Lower leg skin (tissue), 4 donors: Measurements from ENCODE around the gene MYB. TPM values are rescaled to one million over a fixed set of nuclear protein-coding genes. Genes with fewer than 3 reads are reported as not detected.

Source experiments
- DNase-seq, 2 donors: peaks; one replicate each; pipeline ENCODE4 v3.0.0-alpha.2; 2019; ENCODE audit warnings: low spot score in 2 of 2
- H3K4me3 ChIP-seq: fragments of 200-600 bp; sonication (generic); 2 replicates; pipeline ENCODE4 v1.5.1; 2017; ENCODE audit warnings: mild to moderate bottlenecking, low read depth; ENCODE audit not compliant: poor library complexity, severe bottlenecking
- CTCF ChIP-seq, 3 donors: fragments of 450-650 bp; IDR thresholded peaks; one replicate each; pipeline ENCODE4 v1.5.1; 2016; ENCODE audit warnings: antibody characterized with exemption in 3 of 3, mild to moderate bottlenecking in 3 of 3, moderate library complexity in 2 of 3
- POLR2A ChIP-seq, 2 donors: fragments of 450-650 bp; IDR thresholded peaks; one replicate each; pipeline ENCODE4 v1.6.1; 2016 to 2017; ENCODE audit warnings: antibody characterized with exemption in 2 of 2, mild to moderate bottlenecking in 1 of 2, moderate library complexity in 1 of 2
- WGBS, 2 donors: methylation state at CpG; one replicate each; pipeline ENCODE4 v1.1.5; 2018; 5-methylcytosine and 5-hydroxymethylcytosine counted together
- intact Hi-C: fragments of 100-400 bp; cut with DNase I; formaldehyde crosslinking; loops from one replicate; pipeline ENCODE4 v1.15.0; 2023; ENCODE audit warnings: low total_unique reads
- total RNA-seq, 4 donors: library from RNA; depleted of rRNA; stranded (reverse); fragments of >200 nt; gene quantifications; one replicate each; pipeline ENCODE4 v1.1.0, GENCODE V29; 2016

MYB gene
- total RNA-seq, 4 donors from 2014 or later = 7.4 to 8.6 (median 7.5) TPM

GRCh38 chr6:135183002-135183531 is 2.0 kb downstream of the MYB start:
- 0 to 4% methylated on average over 29 to 32 of the region's 32 CpGs for WGBS, 2 donors
- no peak for DNase-seq
- intact Hi-C loops = no loop called here
- H3K4me3 ChIP-seq = peak overlapping the region; percentile 50
- TF ChIP-seq POLR2A (IDR thresholded peaks at IDR 0.05) (no peak), CTCF (IDR thresholded peaks at IDR 0.05) (no peak)

GRCh38 chr6:135183532-135184440 is 2.7 kb downstream of the MYB start:
- WGBS, 2 donors = 8 to 17% methylated on average over 19 of the region's 19 CpGs
- no peak for TF ChIP-seq CTCF (IDR thresholded peaks at IDR 0.05)
- TF ChIP-seq POLR2A (IDR thresholded peaks at IDR 0.05) = no peak
- DNase-seq = no peak
- intact Hi-C loops = no loop called here
- no peak overlapping the region for H3K4me3 ChIP-seq

- intact Hi-C loops = no loop called here
- 53 to 58% methylated on average over 3 of the region's 3 CpGs for WGBS, 2 donors
- TF ChIP-seq POLR2A (IDR thresholded peaks at IDR 0.05) = no peak
- TF ChIP-seq CTCF (IDR thresholded peaks at IDR 0.05) = no peak
- H3K4me3 ChIP-seq = no peak overlapping the region
- no peak for DNase-seq
These were observed 4.4 kb downstream of the MYB start for GRCh38 chr6:135185483-135185882.

GRCh38 chr6:135186255-135186654 is 5.1 kb downstream of the MYB start:
- 98 to 100% methylated on average over 2 of the region's 2 CpGs for WGBS, 2 donors
- intact Hi-C loops = no loop called here
- no peak for TF ChIP-seq CTCF (IDR thresholded peaks at IDR 0.05)
- no peak for TF ChIP-seq POLR2A (IDR thresholded peaks at IDR 0.05)
- DNase-seq = no peak
- H3K4me3 ChIP-seq = no peak overlapping the region

- 94 to 97% methylated on average over 4 of the region's 4 CpGs for WGBS, 2 donors
- TF ChIP-seq CTCF (IDR thresholded peaks at IDR 0.05) = no peak
- TF ChIP-seq POLR2A (IDR thresholded peaks at IDR 0.05) = no peak
- intact Hi-C loops = no loop called here
These were observed 6.3 kb downstream of the MYB start for GRCh38 chr6:135187372-135187771.

More at GRCh38 chr6:135187372-135187771, 6.3 kb downstream of the MYB start:
- H3K4me3 ChIP-seq = no peak overlapping the region
- DNase-seq = no peak
